HG03520 (cell line): Measurements from ENCODE around the gene ZNF500.

Source experiments
- ATAC-seq: cut with Tn5 transposase; IDR thresholded peaks from one replicate; pipeline ENCODE4 v1.9.1; 2021; ENCODE audit warnings: mild to moderate bottlenecking, moderate library complexity; ENCODE audit not compliant: unreplicated experiment

ZNF500 gene

GRCh38 chr16:4775005-4775404 lies 8.0 kb upstream of the ZNF500 start:
- ATAC-seq = no peak

- no peak for ATAC-seq
Observed at GRCh38 chr16:4772351-4772750, 5.4 kb upstream of the ZNF500 start.

- ATAC-seq = no peak
Observed at GRCh38 chr16:4771646-4772045, 4.7 kb upstream of the ZNF500 start.

GRCh38 chr16:4769306-4769638 lies 2.3 kb upstream of the ZNF500 start:
- ATAC-seq = no peak

GRCh38 chr16:4768549-4769305 lies 1.8 kb upstream of the ZNF500 start:
- peak; percentile 42 for ATAC-seq

GRCh38 chr16:4767872-4768548 lies 1.0 kb upstream of the ZNF500 start:
- ATAC-seq = no peak

GRCh38 chr16:4765511-4766474 lies 1.2 kb downstream of the ZNF500 start:
- ATAC-seq = no peak

GRCh38 chr16:4763791-4764190 lies 3.2 kb downstream of the ZNF500 start:
- no peak for ATAC-seq

- no peak for ATAC-seq
Observed at GRCh38 chr16:4762205-4762604, 4.8 kb downstream of the ZNF500 start.

GRCh38 chr16:4760221-4760910 lies 6.6 kb downstream of the ZNF500 start:
- no peak for ATAC-seq

GRCh38 chr16:4755687-4756086 lies 11.3 kb downstream of the ZNF500 start:
- ATAC-seq = no peak

GRCh38 chr16:4754865-4755264 lies 12.1 kb downstream of the ZNF500 start:
- no peak for ATAC-seq

- ATAC-seq = no peak
Observed at GRCh38 chr16:4753227-4753626, 13.7 kb downstream of the ZNF500 start.

- ATAC-seq = no peak
Observed at GRCh38 chr16:4752351-4753100, 14.4 kb downstream of the ZNF500 start.

GRCh38 chr16:4750896-4751295 lies 16.1 kb downstream of the ZNF500 start:
- ATAC-seq = no peak

GRCh38 chr16:4749700-4750257 lies 17.2 kb downstream of the ZNF500 start:
- ATAC-seq = no peak

- no peak for ATAC-seq
Observed at GRCh38 chr16:4748682-4749411, 18.1 kb downstream of the ZNF500 start.

- no peak for ATAC-seq
Observed at GRCh38 chr16:4747906-4748681, 18.9 kb downstream of the ZNF500 start.
